K562 (cell line): ENCODE data around the gene PDE4A. TPM values are rescaled to one million over a fixed set of nuclear protein-coding genes. Genes with fewer than 3 reads are reported as not detected.
A peak's percentile ranks its signal among the peaks of the same experiment; 100 is the strongest.

Source experiments
- AFF4 ChIP-seq: sonication (generic); formaldehyde crosslinking; IDR thresholded peaks from 2 replicates; pipeline ENCODE4 v1.8.0; 2023; ENCODE audit warnings: mild to moderate bottlenecking, missing genetic modification reagents
- ARID3B ChIP-seq: fragments of 250-450 bp; sonication (Bioruptor Pico); IDR thresholded peaks from 2 replicates; pipeline ENCODE4 v1.4.0; 2020; ENCODE audit warnings: borderline replicate concordance
- BCLAF1 ChIP-seq, 2 experiments: fragments of 450-650 bp in 1 of 2; IDR thresholded peaks; 2 replicates each; pipeline ENCODE4 v1.6.1; 2011 to 2017; ENCODE audit warnings: low read depth in 2 of 2, antibody characterized with exemption in 1 of 2, borderline replicate concordance in 1 of 2, low read length in 1 of 2, mild to moderate bottlenecking in 1 of 2, mixed read lengths in 1 of 2; ENCODE audit not compliant: control insufficient read depth in 1 of 2
- BDP1 ChIP-seq: IDR thresholded peaks from 3 replicates; pipeline ENCODE4 v1.6.1; 2011; ENCODE audit not compliant: insufficient read length, insufficient read depth
- BMI1 ChIP-seq: fragments of 150-350 bp; IDR thresholded peaks from 2 replicates; pipeline ENCODE4 v1.6.1; 2014; ENCODE audit warnings: low read length
- RBM14 ChIP-seq: fragments of 200-400 bp; formaldehyde crosslinking; IDR thresholded peaks from 2 replicates; pipeline ENCODE4 v1.6.1; 2018; ENCODE audit warnings: low read depth, mild to moderate bottlenecking, low read length, moderate library complexity, borderline replicate concordance; ENCODE audit not compliant: insufficient read depth
- RBM34 ChIP-seq: fragments of 200-400 bp; formaldehyde crosslinking; IDR thresholded peaks from 2 replicates; pipeline ENCODE4 v1.6.1; 2018; ENCODE audit warnings: low read length, borderline replicate concordance; ENCODE audit not compliant: insufficient read depth
- TSHZ1 ChIP-seq: fragments of 250-450 bp; sonication (Bioruptor Pico); IDR thresholded peaks from 2 replicates; pipeline ENCODE4 v1.4.0; 2020; ENCODE audit warnings: mild to moderate bottlenecking, moderate library complexity
- ZBTB5 ChIP-seq: fragments of 450-650 bp; IDR thresholded peaks from 2 replicates; pipeline ENCODE4 v1.6.1; 2017; ENCODE audit warnings: antibody characterized with exemption
- ZNF561 ChIP-seq: fragments of 450-650 bp; formaldehyde crosslinking; conservative IDR thresholded peaks from 2 replicates; pipeline ENCODE4 v1.4.0; 2020; ENCODE audit warnings: mild to moderate bottlenecking, moderate library complexity
- ZNF77 ChIP-seq: fragments of 250-450 bp; sonication (Bioruptor Pico); IDR thresholded peaks from 2 replicates; pipeline ENCODE4 v1.5.0; 2020
- polyA plus RNA-seq, 8 experiments: library from polyadenylated mRNA; depleted of rRNA in 4 of 8; stranded (reverse) in 5 of 8; unstranded in 3 of 8; fragments of >200 nt; fragmentation: Nextera tagmentation in 2 of 8; fragmentation: Illumina TruSeq in 1 of 8; extraction: Ambion mirVana in 2 of 8; extraction: Trizol in 1 of 8; gene quantifications; 2 replicates each; pipeline versions ENCODE4 v1.2.1 to v1.2.3, GENCODE V29; 2011 to 2014; ENCODE audit warnings: inconsistent platforms in 1 of 8, missing spikeins in 1 of 8
- total RNA-seq, 7 experiments: library from RNA; depleted of rRNA in 6 of 7; stranded (reverse); fragments of >200 nt in 6 of 7; fragmentation: Illumina TruSeq in 2 of 7; extraction: Trizol in 2 of 7; gene quantifications; 2 replicates each; pipeline versions ENCODE4 v1.2.1 to v1.2.3, GENCODE V29; 2011 to 2021; ENCODE audit warnings: low replicate concordance in 1 of 7

The PDE4A gene
- total and polyA plus RNA-seq, 9 of the 15 experiments (the other 6 are each of a cell fraction or from before 2014, with no cell fraction given) = 0.66 to 26.9 (median 4.6) TPM

GRCh38 chr19:10416380-10417257, 3.7 kb upstream of the PDE4A start (continued):
- no peak for TF ChIP-seq BDP1
- peak; percentile 97 for TF ChIP-seq BMI1
- no peak for TF ChIP-seq RBM14
- TF ChIP-seq ARID3B = no peak
- TF ChIP-seq BCLAF1 (IDR thresholded peaks at IDR 0.05; ENCODE audit: borderline replicate concordance in 1 of 2, control insufficient read depth in 1 of 2, low read depth in 2 of 2, low read length in 1 of 2) = no peak
- no peak for TF ChIP-seq TSHZ1 (CRISPR knock-in tag)
- no peak for TF ChIP-seq ZNF561
- TF ChIP-seq ZNF77 = no peak
- no peak for TF ChIP-seq ZBTB5
- peak; percentile 93; the same call in 1 of the 2 replicates for TF ChIP-seq AFF4 (CRISPR knock-in tag)
- TF ChIP-seq RBM34 = no peak
